GM20431 (cell line): ENCODE data around the gene PITRM1.

Experiments
- in situ Hi-C: fragments of 300-500 bp; cut with MseI, MboI; formaldehyde crosslinking; loops from one replicate; pipeline ENCODE4 v1.15.0; 2020; ENCODE audit warnings: low sequenced_read_pairs; ENCODE audit not compliant: unreplicated experiment

PITRM1 gene

DNA sequence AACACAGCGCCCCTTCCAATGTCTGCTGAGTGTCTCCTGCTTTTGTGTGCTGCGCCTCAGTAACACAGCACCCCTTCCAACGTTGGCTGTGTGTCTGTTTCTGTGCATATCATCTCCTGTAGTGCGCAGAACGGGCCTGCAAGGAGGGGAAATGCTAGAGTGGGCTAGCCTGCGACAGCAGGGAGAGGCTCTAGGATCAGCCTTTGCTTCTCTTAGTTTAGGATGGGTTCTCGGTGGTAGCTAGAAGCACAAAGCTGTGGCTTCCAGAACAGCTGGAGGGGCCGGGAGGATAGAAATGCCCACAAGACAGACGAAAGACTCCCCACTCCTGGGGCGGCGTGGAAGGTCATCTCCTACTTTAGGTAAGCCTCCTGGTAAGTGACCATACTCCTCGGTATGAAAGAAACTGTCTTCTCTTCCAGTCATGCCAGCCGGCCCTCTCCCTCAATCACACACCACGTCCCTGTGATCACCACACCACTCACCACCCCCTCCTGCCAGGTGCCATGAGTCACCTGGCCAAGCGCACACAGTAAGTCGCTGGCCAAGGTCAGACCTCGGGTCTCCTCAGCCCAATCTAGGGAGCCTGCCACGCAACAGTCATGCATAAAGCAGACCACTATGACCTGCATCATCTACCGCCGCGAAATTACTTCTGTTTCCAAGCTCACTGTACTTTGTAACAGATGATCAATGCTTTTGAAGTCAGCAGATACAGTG is 4.8 kb downstream of the PITRM1 start:
- in situ Hi-C loops: no loop called here

DNA sequence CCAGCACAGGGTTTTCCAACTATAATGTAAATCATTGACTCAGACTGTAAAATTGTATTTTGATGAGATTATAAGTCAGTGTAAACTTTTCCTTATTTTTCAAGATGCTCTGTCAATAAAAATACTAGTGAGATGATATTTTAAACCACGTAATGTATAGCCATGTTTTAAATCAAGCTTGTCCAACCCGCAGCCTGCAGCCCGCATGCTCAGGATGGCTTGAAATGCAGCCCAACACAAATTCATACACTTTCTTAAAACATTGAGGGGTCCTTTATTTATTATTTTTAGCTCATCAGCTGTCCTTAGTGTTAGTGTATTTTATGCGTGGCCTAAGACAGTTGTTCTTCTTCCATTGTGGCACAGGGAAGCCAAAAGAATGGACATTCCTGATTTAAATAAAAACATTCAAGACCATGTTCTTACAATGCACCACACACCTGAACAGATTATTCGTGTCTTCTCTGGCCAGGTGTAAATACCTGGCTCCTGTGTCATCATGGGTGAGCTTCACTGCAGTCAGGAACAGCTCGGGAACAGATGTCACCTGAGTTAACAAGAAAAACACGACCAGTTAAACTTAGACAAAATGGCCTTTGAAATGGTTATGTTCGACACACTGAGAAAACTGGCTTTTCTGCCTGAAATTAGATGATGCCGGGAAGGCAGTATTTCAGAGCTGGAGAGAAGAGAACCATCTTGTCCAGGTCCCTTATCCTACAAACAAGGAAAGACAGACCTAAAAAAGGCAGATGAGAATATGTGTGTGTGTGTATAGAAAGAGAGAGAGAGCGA is 5.9 kb downstream of the PITRM1 start:
- in situ Hi-C loops: no loop called here

DNA sequence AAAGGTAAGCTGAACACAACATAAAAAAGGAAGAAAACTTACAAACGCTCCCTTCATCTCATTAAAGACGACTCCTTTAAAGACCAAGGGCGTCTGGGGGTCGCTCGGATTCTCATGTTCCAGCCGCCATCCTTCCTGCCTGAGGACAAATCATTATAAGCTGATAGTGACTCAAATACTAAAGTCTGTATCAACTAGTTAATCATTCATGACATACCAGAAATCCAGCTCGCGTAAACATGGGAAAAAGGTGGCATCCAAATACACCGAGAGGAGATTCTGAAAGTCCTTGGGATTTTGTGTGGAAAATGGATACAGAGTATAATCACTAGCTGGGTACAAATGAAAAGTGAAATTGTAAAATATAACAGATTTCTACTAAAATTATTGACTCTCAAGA is 7.4 kb downstream of the PITRM1 start:
- in situ Hi-C loops: no loop called here

DNA sequence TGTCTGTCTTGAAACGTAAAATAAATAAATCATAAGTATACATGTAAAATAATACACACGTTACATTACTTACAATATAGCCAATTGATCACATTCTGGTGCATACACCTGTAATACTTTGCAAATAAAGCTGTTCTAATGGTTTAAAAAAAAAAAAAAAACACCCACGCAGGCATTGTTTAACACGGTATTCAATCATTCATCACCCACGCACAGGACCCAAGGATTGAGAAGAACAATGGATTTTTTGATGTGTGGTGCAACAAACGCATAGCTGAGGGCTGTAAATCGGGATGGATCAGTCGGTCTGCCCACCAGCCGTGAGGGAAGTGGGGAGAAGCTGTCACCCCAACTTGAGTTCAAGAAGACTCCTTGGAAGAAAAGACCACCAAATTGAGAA is 8.7 kb downstream of the PITRM1 start:
- in situ Hi-C loops: no loop called here

DNA sequence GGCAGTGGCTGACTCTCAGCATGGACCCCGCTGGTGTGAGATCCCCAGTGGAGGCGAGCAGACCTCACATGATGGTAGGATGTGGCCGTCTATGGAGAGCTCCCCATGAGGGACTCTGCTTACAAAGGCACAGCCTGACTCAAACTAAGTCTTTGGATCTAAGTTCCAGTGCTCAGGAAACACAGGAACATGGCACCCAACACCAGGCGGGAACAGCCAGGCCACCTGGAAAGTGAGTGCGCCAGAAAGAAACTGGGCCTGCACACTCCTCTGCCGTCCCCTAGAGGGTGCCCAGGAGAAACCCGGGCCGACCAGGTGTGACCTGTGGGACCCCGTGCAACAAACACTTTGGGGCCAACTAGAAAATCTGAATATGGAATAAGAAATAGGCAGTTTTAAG is 10.0 kb downstream of the PITRM1 start:
- in situ Hi-C loops: no loop called here

DNA sequence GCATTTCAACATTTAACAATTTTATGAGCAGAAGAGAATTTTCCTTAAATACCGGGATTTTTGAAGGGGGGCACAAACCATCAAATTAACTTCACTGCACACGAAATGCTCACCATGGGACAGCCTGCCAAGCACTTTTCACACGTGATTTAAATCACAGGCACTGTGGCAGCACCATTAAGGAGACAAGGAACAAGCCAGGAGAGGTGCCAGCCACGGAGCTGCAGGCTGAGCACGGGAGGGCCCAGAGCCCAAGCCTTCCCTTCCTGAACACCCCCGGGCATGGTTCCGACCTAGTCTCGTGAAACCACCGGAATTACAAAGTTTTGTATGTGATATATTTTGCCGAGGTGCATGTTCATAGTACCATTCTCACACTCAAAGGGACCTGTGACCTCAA is 13.4 kb downstream of the PITRM1 start:
- in situ Hi-C loops: no loop called here

DNA sequence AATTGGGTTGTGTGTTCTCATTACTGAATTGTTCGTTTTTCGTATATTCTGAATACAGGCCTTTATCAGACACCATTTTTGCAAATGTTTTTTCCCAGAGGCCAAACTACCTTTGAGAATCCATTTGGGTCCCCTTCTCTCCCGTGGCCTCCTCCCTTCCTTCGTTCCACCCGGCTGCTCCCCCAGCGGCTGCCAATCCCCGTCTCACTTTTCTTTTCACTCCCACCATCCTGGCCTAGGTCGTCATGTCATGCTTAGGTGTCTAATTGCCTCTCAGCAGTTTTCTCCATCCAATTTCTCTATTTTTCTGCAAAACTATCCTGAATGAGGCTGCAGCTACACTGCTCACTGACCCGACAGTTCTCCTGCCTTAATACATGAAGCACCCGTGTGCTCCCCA is 17.9 kb downstream of the PITRM1 start:
- in situ Hi-C loops: no loop called here

DNA sequence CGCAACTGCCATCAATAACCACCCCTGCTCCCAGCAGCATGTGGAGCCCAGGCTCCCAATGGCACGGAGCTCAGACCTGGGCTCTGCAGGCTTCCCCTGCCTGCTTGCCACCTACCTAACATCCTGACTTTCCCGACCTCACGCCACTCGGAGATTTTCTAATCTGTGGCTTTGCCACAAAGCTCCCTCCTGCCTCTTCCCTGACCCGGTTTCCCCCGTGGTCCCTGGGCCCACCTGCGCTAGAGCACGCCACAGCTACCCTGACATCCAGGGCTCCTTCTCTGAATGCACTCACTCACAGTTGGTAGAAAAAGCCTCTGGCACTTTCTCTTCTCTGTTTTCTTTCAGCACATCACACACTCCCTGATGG is 20.0 kb downstream of the PITRM1 start:
- in situ Hi-C loops: no loop called here

DNA sequence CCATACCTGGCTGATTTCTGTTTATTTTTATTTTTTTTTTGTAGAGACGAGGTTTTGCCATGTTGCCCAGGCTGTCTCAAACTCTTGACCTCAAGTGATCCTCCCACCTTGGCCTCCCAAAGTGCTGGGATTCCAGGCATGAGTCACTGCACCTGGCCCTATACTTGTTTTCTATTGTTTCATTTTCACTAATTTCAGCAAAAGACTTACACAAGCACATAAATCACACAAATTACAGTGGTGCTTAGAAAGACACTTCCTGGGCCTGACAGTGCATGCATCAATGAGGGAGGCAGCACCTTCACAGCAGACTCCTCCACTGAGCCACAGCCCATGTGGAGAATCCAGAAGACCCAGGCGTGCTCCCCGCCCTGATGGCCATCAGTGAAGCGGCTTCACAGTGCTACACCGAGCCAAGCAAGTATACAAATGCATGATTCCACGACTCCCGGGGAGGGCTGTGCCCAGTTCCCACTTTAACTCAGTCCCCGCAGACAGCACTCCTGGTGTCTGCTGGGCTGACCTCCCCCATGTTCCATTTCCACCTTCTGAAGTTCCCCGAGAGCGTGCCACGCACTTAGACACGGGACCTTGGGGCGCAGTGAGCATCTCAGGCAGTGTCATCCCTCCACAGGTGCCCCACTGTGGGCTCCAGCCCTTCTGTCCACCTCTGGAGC is 20.6 kb downstream of the PITRM1 start:
- in situ Hi-C loops: no loop called here

DNA sequence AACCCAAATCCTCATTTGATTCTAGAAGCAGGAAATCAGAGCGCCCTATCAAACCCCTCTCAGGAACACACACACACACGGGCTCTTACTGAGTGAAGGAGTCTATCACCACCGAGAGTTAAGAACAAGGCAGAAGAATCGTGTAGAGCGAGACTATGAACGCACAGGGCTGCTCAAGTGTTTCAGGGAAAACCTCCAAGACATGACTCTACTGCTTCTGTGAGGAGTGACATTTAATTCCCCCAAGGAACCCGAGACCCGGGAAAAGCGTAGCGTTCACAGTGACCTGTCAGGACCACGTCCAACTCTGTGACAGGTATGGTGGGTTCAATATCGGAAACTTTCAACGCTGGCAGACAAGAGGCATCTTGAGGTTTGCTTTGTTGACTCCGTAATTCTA is 21.6 kb downstream of the PITRM1 start:
- in situ Hi-C loops: no loop called here

DNA sequence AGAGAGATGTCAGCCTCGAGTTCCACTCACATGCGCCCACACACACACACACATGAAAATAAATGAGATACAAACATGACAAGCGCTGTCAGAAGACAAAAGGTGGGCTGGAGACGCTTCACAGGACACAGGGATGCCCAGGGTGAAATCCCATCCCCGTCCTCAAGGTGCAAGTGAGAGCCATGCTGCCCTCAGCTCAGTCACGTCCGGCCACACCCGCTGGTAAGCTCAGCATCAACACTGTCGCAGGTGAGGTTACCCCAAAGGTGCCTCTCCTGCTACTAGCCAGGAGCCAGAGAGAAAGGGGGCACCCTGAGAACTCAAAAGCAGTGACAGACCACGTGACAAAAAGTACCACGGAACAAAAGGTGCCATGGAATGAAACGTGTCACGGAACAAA is 22.2 kb downstream of the PITRM1 start:
- in situ Hi-C loops: no loop called here

DNA sequence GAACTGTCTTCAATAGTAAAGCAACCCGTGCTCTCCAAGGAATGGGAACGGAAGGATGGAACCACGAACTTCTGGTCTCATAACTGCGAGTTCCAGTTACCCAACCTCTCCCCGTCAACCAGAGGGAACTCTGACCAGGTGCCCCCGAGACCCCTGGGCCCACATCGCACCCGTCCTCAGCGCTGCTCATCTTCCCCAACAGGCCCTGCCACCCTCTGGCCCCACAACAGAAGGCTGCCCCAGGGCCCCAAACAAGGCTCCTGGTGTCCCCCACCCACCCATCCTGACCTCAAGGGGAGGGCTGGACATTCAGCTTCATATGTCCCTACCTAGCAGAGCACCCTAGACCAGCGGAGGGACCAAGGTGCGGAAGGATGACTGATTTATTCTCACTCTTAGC is 22.7 kb downstream of the PITRM1 start:
- in situ Hi-C loops: no loop called here

DNA sequence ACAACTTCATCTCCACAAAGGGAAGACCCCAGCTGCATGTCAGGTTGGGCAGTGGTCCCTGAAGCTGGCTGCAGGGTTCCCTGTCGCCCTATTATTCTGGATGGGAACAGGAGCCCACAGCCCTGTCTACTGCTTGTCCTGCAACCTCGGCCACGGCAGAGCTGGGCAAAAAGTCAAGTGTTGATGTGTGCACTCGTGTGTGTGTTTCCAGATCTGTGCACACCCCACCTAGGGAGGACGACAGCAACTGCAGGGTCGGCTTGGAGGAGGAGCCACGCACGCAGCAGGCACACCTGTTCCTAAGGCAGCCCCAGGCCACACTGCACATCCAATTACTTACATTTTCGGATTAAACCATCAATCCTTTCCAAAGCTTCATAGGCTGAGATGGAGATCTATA is 23.6 kb downstream of the PITRM1 start:
- in situ Hi-C loops: no loop called here

DNA sequence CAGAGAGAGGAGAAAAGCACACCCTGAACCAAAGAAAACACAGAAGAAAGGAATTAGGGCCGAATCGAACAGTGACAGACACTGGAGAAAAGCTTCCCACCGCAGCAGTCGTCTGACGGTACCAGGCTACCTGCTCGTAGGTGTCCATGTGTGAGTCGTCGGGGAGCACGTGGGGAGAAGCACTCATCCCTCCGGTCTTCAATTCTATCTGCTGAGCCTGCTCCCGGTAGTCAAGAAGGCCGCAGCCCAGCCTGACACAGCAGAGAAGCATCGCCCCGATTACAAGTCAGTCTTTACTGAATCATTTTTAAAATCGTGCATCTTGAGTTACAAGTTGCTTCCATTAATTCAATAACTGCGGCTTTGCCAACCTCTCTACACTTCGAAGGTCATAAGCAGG is 24.5 kb downstream of the PITRM1 start:
- in situ Hi-C loops: no loop called here

DNA sequence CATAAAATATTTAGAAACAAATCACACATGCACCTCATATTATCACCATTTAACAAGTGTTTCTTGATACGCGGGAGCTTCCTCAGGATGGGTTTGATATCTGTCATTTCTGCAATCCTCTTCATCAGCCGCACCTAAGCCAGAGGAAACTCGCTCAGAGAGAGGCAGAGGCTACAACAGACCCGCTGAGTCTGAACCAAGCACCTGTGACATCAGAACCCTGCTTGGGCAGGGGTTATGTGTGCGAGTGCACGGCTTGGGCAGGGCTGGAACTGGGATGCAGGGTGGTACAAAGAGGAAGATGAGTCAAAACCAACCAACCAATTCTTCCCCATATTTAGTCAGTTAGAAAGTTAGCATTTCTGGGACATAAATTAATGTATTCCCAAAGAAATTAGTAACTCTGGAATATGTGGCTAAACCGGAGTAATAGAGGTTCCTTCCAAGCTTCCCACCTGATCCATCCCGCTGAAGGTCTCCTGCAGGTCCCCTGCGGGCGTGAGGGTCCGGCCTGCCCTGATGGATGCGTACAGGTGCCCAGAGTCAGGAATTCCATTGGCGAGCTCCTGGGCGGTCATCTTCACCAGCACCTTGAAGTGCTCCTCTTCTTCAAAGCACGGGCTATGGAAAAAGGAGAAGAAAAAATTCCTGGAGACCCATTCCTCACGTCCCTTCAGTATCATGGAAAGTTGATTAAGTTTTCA is 25.3 kb downstream of the PITRM1 start:
- in situ Hi-C loops: no loop called here

DNA sequence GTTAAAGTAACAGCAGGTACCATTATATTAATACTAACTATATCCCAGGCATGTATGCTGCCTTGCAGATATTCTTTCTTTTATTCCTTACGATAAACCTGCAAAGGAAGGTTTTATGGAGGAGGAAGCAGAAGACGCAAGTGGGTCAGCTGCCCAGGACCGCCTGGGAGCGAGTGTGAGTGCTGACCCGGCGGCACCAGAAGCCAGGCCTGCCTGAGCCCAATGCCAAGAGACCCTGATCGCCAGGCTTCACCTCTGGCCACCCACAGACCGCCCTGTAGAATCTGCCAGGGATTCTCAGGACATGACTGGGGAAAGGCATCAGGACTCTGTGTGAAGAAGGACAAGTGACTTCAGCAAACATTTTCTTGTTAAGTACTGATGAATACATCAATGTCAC is 26.3 kb downstream of the PITRM1 start:
- in situ Hi-C loops: no loop called here

DNA sequence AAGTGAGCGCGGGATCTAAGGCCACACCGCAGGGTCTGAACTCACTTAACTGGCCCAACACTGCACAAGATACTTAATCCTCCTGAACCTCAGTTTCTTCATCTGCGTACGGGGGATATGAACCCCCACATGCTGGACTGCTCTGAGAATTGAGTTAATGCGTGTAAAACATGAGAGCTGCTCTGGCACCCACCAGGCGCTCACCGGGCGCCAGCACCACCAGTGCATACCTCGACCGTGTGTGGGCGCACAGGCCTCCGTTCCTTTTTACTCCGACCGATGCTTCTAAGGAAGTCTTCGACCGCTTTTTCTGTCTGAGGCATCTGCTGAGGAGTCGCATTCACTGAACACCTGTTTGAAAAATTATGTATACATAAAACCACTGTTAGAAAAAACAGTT is 27.2 kb downstream of the PITRM1 start:
- in situ Hi-C loops: no loop called here

DNA sequence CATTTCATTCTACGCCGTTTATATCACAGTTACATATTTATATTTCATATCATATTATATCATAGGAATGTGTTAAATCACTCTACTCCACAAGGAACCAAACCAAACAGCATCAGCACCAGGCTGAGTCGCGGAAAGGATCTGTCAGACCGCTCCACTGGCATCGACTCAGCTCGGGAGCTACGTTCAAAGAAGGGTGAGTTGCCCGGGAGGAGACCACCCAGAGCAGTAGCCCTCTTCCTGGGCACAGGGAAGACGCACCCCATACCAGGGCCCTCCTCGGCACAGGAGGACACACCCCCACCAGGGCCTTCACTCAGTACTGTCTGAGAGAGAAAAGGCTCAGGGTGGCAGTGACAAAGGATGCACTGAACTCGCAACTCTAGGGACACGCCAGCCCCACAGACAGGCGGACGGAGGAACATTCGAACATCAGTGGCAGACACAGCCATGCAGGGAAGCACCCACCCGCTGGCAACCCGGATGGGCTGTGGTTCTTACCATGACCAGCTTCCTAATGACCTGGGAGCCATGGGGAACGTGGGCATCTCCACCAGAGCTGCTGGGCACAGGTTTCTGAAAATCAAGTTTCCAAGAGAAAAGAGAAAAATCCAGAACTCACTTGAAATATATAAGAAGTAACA is 28.7 kb downstream of the PITRM1 start:
- in situ Hi-C loops: no loop called here

DNA sequence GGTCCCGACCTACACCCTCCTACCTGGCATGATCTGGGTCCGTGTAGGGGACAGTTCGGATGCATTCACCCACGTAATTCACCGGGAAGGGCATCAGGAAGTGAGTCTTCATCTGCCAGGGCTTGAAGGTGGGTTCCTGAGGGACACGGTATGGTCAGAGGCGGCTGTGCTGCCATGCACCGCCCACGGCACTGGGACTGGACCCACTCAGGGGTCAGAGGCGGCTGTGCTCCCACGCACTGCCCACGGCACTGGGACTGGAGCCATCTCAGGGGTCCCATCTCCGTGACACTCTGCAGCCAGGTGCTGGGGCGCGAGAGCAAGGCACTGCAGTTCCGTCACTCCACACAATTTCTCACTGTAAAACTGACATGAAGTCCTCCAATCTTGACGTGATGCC is 29.2 kb downstream of the PITRM1 start:
- in situ Hi-C loops: no loop called here

DNA sequence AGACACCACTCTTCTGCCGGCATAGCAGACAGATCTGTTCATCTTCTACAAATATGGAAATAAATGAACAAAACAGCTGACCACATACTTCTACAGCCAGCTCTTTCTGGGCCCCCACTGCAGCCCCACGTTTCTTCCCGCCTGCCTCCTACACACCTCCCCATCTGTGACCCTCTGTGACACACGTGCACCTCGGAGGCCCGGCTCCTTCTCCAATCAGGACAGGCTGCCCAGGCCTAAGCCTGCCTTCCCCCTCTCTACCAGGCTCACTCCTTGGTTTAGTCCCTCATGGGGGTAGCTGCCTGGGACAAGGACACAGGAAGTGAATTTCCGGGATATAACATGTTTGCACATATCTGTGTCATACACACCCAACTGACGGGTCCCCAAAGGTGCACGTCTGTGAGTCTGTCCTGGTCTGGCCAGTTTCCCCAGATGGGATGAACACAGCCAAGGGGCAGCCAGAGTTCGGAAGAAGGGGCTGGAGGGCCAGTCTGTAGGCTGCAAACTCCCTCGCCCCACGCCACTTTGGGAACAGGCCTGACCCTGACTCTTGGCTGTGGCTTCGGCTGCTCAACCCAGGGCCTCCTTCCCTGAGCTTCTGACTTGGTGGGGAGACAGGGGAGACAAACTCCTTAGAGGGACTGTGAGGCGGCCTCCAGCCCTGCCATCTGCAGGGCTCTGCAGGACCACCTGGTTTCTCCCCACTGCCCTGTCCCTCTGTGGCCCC is 30.3 kb downstream of the PITRM1 start:
- in situ Hi-C loops: no loop called here
